Embryonic facial prominence (tissue), 1 donor: Measurements from ENCODE around the gene ANGPT4.

Experiments
- DNase-seq: peaks from one replicate; pipeline ENCODE4 v3.0.0-alpha.2; 2016; ENCODE audit errors: extremely low spot score

ANGPT4 gene

GRCh38 chr20:940926-941325 lies 24.8 kb upstream of the ANGPT4 start:
- DNase-seq, result no peak

GRCh38 chr20:939606-940005 lies 23.5 kb upstream of the ANGPT4 start:
- DNase-seq, result no peak

GRCh38 chr20:934186-934840 lies 18.2 kb upstream of the ANGPT4 start:
- DNase-seq, result no peak

GRCh38 chr20:933029-933428 lies 16.9 kb upstream of the ANGPT4 start:
- DNase-seq, result no peak

- DNase-seq, result no peak
Observed at GRCh38 chr20:931401-931800, 15.3 kb upstream of the ANGPT4 start.

GRCh38 chr20:926670-927069 lies 10.5 kb upstream of the ANGPT4 start:
- DNase-seq, result no peak

- no peak for DNase-seq
Observed at GRCh38 chr20:925516-925915, 9.4 kb upstream of the ANGPT4 start.

- DNase-seq, result no peak
Observed at GRCh38 chr20:924639-925038, 8.5 kb upstream of the ANGPT4 start.

GRCh38 chr20:922781-923180 lies 6.6 kb upstream of the ANGPT4 start:
- DNase-seq, result no peak

GRCh38 chr20:921068-921467 lies 4.9 kb upstream of the ANGPT4 start:
- no peak for DNase-seq

- no peak for DNase-seq
Observed at GRCh38 chr20:920311-920710, 4.2 kb upstream of the ANGPT4 start.

- no peak for DNase-seq
Observed at GRCh38 chr20:919491-919916, 3.4 kb upstream of the ANGPT4 start.

GRCh38 chr20:917416-917815 lies 1.3 kb upstream of the ANGPT4 start:
- no peak for DNase-seq

- DNase-seq, result no peak
Observed at GRCh38 chr20:916825-917224, 691 bp upstream of the ANGPT4 start.

GRCh38 chr20:914727-915498 lies 1.2 kb downstream of the ANGPT4 start:
- DNase-seq, result no peak

GRCh38 chr20:913306-913849 lies 2.8 kb downstream of the ANGPT4 start:
- DNase-seq, result no peak

GRCh38 chr20:911882-912600 lies 4.1 kb downstream of the ANGPT4 start:
- no peak for DNase-seq

- DNase-seq, result peak; percentile 8
Observed at GRCh38 chr20:910870-911770, 5.0 kb downstream of the ANGPT4 start.

- DNase-seq, result no peak
Observed at GRCh38 chr20:910132-910869, 5.8 kb downstream of the ANGPT4 start.

GRCh38 chr20:909641-910040 lies 6.5 kb downstream of the ANGPT4 start:
- no peak for DNase-seq
